ELF-1 (cell line): Measurements from ENCODE around the gene FYN.

Experiments used
- DNase-seq: peaks from one replicate; pipeline ENCODE4 v3.0.0-alpha.2; 2016; ENCODE audit warnings: low read depth, low spot score

FYN gene

DNA sequence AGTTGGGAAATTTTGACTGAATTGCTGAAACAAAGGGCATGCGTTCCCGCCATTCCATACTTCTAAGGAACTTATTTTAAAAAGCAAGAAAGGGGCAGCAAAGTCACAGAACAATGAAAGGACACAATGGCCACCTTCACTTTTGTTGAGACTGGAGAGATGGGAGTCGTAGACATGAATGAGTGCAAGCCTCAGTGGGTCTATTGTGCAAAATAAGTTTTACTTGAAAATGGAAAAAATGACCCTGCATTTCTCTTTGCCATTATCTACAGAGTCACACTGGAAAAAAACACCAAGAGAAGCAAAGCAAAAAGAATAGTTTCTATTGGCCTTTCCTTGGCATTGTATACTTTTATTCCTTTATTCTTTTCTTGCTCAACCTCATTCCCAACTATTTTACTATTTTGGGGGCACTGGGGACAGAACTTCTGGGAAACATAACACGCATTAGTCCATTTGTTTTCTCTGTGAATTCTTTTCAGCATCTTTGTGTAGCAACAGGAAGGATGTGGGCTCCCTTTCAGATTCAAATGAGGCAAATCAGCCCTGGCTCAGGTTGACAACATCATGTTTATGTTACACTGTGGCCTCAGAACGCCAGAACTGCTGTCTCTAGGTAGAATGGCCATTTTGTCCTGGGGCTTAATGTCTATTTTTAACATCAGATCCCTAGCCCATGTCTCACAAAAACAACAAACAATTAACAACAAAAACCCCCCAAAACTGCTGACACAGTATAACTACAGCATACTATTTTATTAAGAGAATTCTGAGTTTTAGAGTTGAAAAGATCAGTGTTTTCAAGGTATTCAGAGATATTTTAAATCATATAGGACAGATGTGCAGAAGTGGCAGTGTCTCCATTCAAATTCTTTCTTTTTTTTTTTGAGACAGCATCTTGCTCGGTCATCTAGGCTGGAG lies 122.2 kb downstream of the FYN start:
- DNase-seq = peak; percentile 64

DNA sequence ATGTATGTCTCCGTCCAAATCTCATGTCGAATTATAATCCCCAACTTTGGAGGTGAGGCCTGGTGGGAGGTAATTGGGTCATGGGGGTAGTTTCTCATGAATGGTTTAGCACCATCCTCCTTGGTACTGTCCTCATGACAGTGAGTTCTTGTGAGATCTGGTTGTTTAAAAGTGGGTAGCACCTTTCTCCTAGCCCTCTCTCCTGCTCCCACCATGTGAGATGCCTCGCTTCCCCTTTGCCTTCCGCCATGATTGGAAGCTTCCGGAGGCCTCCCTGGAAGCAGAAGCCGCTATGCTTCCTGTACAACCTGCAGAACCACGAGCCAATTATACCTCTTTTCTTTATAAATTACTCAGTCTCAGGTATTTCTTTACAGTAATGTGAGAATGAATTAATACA lies 123.1 kb downstream of the FYN start:
- DNase-seq = no peak

- DNase-seq = no peak
Observed at GRCh38 chr6:111748231-111748647, 125.0 kb downstream of the FYN start.

DNA sequence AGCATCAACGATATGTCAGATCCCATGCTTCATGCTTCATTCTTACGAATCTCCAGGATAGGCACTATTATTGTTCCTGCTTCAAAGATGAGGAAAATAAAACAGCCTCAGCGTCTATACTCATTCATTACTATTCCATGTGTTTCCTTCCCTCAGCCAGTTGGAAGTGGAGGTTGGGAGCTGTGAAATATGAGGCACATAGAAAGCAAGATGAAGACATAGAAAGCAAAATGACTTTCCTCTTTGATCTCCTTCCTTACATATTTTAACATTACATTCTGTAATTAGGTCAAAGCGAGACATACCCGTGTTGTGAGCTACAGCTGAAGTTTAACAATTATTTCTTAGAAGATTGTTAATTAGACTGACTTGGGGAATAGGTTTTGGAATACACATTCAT lies 125.4 kb downstream of the FYN start:
- DNase-seq = no peak

- DNase-seq = no peak
Observed at GRCh38 chr6:111747396-111747795, 125.9 kb downstream of the FYN start.

DNA sequence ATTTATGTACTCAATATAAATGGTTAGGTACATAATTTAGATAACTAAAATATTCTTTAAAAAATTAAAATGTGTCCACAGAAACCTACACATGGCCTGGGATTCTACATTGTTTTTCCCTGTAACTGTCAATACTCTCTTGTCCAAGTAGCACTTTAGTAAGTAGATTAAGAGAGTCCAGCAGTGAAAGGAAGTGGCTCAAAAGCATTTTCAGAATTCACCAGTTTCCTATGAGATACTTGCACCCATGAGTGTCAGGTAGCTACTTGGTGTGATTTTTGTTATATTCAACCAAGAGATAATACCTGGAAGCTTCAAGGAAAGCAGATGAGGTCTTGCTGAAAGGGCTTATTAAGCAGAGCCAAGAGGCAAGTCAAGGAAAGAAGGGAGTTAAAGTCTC lies 126.3 kb downstream of the FYN start:
- DNase-seq = no peak

- no peak for DNase-seq
Observed at GRCh38 chr6:111745636-111746035, 127.6 kb downstream of the FYN start.

DNA sequence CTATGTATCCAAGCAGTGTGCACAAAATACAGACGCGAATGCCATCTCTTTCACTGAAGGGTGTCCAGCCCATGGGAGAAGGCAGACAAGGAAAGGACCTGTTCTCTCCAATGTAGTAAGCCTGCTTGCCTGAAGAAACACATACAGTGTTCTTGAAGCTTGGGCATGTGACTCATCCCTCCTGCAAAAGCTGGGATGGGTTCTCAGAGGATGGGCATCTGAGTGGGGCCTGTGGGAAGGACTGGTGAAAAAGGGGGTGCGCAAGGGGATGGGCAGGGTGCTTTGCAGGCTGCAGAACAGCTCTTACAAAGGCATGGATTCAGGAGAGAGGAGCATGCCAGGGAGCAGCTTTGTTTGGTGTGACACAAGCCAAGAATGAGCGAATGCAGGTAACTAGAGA lies 128.1 kb downstream of the FYN start:
- DNase-seq = no peak

DNA sequence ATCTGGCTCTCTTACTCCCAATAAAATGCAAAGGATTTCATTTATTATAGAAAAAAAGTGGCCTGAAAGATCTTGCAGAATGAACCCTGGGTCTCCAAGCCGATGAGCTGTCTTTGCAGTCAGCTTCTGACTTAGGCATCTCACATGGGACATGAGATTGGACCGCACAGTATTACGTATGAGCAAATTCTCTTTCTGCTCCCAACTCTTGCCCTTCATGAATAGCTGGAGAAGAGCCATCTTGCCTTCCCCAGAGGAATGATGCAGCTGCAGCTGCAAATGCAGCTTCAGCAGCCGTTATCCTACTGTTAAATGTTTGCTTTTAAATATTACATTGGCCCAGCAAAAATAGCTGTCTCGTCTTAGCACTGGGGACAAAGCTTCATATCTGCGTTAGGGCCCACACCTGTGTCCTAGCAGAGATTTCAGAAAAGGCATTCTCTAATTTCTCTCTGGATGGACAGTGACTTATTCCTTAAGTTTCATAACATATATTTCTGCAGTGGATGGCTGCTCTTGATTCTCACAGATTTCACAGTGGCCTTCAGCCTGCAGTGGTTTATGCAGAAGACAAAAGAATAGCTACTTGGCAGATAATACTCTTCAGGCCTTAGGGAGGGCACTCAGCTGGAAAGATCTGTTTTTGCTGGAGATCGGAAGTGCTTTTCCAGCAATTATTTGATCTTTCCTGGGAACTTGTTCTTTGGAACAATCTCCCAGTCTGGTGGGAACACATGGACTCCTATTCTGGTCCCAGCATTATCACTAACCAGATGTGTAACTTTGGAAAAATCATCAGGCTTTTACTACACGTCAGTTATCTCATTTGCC lies 129.2 kb downstream of the FYN start:
- DNase-seq = no peak

- no peak for DNase-seq
Observed at GRCh38 chr6:111743360-111743759, 129.9 kb downstream of the FYN start.

DNA sequence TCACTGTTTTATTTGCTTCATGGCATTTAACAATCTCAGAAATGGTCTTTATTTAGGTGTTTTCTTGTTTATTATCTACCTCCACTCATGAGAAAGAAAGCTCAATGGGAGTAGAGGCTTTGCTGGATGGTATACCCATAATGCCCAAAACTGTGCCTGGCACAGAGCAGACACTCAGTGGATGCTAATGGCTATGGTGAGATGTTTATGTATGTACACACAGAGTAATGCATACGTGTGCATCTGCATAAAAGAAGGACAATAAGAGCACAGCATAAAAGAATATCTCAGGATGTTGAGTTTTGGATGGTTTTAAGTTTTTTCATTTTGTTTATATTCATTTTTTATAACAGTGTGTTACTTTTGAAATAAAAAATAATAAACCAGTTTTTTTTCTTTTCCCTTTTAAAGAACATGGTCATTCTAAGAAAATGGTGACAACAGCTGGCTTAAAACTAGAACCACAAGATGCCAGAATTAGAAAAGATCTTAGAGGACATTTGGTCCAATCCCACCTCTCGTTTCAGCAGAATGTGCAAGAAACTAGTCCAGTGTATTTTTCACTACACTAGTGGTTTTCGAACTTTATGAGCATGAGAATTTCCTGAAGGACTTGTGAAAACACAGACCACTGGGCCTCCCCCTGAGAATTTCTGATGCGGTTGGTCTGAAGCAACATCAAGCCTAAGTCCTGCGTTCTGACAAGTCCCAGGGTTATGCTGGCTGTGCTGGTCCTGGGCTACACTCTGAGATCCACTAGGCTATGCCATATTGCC lies 131.9 kb downstream of the FYN start:
- DNase-seq = no peak

- DNase-seq = no peak
Observed at GRCh38 chr6:111740506-111740905, 132.7 kb downstream of the FYN start.

DNA sequence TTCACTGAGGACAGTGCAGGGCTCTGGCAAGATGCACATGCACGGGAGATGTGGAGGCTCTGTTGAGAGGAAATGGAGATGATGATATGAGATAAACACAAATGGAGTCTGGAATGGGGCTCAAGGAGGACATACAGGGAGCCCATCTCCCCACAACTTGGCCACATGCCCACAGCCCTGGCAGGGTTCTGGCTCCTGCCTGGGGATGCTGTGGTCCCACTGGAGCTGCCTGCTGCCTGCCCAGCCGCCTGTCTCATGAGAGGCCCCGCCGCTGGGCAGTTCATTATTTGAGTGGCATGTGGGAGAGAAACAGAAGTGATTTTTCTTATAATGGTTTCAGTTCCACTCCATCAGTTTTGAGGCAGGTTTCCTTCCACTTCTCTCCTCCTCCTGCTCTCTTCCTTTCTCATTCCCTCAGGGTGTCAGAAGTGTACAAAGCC lies 134.0 kb downstream of the FYN start:
- DNase-seq = no peak

- no peak for DNase-seq
Observed at GRCh38 chr6:111738631-111739030, 134.6 kb downstream of the FYN start.

- peak; percentile 51 for DNase-seq
Observed at GRCh38 chr6:111738156-111738555, 135.1 kb downstream of the FYN start.

GRCh38 chr6:111737065-111737521 lies 136.2 kb downstream of the FYN start:
- no peak for DNase-seq

DNA sequence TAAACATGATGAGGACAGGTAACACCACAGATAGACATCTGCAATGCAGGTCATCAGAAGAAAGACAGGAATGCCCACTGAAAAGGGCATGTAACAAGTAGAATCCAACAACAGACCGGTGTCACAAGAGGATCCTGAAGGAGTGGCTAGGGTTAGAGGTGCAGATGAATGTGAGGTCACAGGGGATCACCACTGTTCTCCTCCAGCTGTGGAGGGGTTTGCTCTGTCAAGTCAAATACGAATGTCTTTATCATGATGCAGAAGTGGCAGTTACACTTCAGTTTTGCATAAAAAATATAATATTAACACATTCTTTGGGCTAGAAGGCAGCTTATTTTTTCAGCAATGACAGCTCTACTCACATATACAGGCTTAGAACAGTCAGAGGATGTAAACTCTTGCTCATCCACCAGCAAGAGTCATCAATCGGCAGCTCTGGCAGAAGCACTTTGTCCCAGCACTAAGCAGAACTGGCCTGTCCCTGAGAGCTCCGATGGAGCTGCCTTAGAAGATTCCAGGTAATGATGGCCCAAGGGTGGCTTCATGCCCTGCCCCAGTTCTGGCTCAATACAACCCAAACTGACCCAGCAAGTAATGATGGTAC lies 137.1 kb downstream of the FYN start:
- no peak for DNase-seq

- DNase-seq = no peak
Observed at GRCh38 chr6:111734068-111735061, 138.9 kb downstream of the FYN start.

DNA sequence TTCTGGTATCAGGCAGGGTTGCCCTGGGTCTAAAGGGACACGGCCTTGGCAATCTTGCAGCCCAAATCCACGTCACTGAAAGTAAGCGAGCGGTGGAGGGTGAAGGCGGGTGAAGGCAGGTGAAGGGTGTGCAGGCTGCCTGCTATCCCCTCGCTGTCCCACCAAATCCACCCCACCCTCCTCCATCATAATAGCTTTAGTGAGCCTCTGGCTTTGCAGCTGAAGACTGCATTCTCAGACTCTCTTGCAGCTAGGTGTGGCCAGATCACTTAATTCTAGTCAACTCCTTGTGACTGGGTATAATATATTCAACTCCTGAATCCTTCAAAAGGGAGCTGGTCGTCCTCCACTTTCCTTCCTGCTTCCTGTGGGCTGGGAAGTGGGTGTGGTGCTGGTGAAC lies 140.9 kb downstream of the FYN start:
- no peak for DNase-seq
